Mesodermal cell (in vitro differentiated cells): ENCODE data around the gene C6orf89.

Experiments
- H3K27ac ChIP-seq: 2 replicates; pipeline ENCODE4 v1.7.0; 2013; ENCODE audit warnings: mild to moderate bottlenecking, low read depth, low read length, moderate library complexity; ENCODE audit not compliant: severe bottlenecking
- H3K36me3 ChIP-seq: 2 replicates; pipeline ENCODE4 v1.7.1; 2013; ENCODE audit warnings: mild to moderate bottlenecking, low read length, moderate library complexity; ENCODE audit not compliant: control insufficient read depth, insufficient read depth
- H3K4me1 ChIP-seq: one replicate; pipeline ENCODE4 v1.7.1; 2013; ENCODE audit warnings: mild to moderate bottlenecking, low read length; ENCODE audit not compliant: insufficient read depth, control insufficient read depth, poor library complexity, severe bottlenecking
- H3K4me3 ChIP-seq: 2 replicates; pipeline ENCODE4 v1.7.0; 2013; ENCODE audit warnings: low read length, control low read depth, mild to moderate bottlenecking; ENCODE audit not compliant: insufficient read depth, poor library complexity, severe bottlenecking; ENCODE audit errors: extremely low read depth
- H3K9me3 ChIP-seq: 2 replicates; pipeline ENCODE4 v1.7.1; 2013; ENCODE audit warnings: mild to moderate bottlenecking, low read length, moderate library complexity; ENCODE audit not compliant: control insufficient read depth
- WGBS, 2 experiments: methylation state at CpG; one replicate each; pipeline ENCODE4 v1.1.5; 2013; ENCODE audit warnings: missing lambda C conversion rate in 2 of 2; ENCODE audit not compliant: insufficient coverage in 2 of 2; 5-methylcytosine and 5-hydroxymethylcytosine counted together

Gene C6orf89

DNA sequence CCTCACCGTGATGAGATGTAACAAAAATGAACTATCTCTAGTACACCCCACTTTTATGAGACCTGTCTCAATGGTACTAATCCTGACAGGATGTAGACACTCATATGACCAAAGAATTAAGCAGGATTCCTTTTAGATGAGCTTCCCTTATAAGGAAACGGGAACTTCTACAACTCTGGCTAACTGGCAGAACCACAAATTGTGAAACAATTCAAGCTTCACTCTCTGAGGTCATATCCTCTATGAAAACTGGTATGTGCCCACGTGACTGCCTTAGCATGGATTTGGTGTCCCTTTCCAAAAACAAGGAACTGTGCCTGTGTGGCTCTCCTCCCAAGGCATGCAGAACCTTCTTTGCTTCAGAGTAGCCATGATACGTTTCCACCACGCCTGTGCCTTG is 32.4 kb upstream of the C6orf89 start:
- WGBS, 2 experiments = 96 to 98% methylated on average over 5 of the region's 5 CpGs
- peaks cover 30% of the 10 kb centered on the region for H3K36me3 ChIP-seq
- no peak overlapping the region for H3K4me3 ChIP-seq
- no peaks in the 10 kb centered on the region for H3K9me3 ChIP-seq
- no peak overlapping the region for H3K27ac ChIP-seq
- H3K4me1 ChIP-seq = peaks cover 25% of the 10 kb centered on the region

DNA sequence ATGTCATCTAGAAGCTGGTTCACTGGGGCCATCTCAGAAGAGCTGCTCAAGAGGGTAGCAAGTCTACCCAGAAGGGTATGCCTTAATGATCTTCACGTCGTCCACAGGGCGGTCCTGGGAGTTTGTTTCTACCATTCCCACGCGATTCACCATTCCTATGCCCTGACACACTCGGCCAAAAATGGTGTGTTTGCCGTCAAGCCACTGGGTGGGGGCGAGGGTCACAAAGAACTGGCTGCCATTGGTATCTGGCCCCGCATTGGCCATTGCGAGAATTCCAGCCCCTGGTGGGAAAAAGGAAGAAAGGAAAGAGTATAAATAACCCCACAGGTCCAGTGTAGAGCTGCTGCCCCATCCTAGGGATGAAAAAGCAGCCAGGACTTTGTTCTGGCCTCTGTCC is 30.0 kb upstream of the C6orf89 start:
- no peak overlapping the region for H3K27ac ChIP-seq
- H3K4me3 ChIP-seq = no peak overlapping the region
- peaks cover 16% of the 10 kb centered on the region for H3K4me1 ChIP-seq
- no peaks in the 10 kb centered on the region for H3K9me3 ChIP-seq
- H3K36me3 ChIP-seq = peaks cover 42% of the 10 kb centered on the region
- WGBS, 2 experiments = 94 to 100% methylated on average over 5 to 8 of the region's 10 CpGs

DNA sequence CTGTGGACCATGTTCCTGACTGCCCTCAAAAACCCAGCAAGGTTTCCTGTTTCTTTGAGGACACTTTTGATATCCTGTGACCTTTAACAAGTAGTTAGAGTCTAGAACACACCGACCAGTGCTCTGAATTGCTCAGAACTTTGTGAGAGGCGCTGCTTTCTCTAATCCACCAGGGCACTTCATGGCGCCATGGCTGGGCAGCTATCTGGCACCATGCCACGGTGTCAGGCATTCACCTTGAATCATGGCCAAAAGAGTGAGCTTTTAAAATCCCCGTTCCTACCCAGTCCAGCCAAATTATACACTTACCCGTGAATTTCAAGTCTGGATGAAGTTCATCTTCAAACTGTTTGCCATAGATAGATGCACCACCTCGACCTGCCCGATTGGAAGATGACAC is 29.5 kb upstream of the C6orf89 start:
- 94 to 97% methylated on average over 5 to 8 of the region's 8 CpGs for WGBS, 2 experiments

DNA sequence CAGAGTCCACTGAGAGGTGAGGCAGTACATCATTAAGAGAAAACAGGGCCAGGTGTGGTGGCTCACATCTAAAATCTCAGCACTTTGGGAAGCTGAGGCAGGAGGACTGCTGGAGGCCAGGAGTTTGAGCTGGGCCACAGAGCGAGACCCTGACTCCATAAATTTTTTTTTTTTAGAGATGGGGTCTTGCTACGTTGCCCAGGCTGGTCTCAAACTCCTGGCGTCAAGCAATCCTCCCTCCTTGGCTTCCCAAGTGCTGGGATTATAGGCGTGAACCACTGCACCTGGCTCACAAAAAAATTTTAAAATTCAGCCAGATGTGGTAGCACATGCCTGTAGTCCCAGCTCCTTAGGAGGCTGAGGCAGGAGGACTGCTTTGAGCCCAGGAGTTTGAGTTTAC is 28.4 kb upstream of the C6orf89 start:
- no peaks in the 10 kb centered on the region for H3K9me3 ChIP-seq
- H3K4me1 ChIP-seq = peaks cover 16% of the 10 kb centered on the region
- H3K36me3 ChIP-seq = peaks cover 55% of the 10 kb centered on the region
- no peak overlapping the region for H3K27ac ChIP-seq
- 91 to 97% methylated on average over 4 of the region's 4 CpGs for WGBS, 2 experiments
- H3K4me3 ChIP-seq = no peak overlapping the region

More for the DNA sequence above, 29.5 kb upstream of the C6orf89 start:
- Histone ChIP-seq H3K27ac (no peak overlapping the region), H3K4me1 (peaks cover 16% of the 10 kb centered on the region), H3K4me3 (no peak overlapping the region), H3K36me3 (peaks cover 47% of the 10 kb centered on the region), H3K9me3 (no peaks in the 10 kb centered on the region)

DNA sequence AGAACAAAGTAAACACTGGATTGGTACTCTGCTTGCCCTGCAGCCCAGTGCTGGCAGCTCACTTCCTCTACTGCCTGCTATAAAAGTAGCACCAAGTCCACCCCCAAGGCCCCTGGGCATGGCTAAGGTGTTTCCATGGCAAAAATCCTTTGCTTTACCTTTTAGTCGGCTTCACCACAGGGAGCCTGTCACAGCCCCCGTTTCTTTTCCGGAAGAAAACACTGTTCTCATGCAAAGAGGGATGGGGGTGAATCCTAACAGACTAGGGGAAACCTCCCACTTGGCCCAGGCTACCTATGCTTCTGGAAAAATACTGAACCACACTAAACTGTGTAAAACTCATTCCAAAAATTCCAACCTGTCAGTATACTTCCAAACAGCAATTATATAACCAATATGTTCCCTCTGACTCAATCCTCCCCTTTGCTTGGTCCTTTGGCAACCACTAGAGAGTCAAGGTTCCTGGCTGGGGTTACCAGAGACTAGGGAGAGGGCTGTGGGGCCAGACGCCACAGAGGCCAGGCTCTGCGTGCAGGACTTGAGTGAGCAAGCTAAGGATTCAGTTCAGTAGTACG is 27.3 kb upstream of the C6orf89 start:
- Histone ChIP-seq H3K9me3 (no peaks in the 10 kb centered on the region), H3K4me1 (peaks cover 6% of the 10 kb centered on the region), H3K36me3 (peaks cover 63% of the 10 kb centered on the region), H3K27ac (peak overlapping the region; percentile 10), H3K4me3 (no peak overlapping the region)
- WGBS, 2 experiments = 52 to 75% methylated on average over 6 of the region's 6 CpGs

DNA sequence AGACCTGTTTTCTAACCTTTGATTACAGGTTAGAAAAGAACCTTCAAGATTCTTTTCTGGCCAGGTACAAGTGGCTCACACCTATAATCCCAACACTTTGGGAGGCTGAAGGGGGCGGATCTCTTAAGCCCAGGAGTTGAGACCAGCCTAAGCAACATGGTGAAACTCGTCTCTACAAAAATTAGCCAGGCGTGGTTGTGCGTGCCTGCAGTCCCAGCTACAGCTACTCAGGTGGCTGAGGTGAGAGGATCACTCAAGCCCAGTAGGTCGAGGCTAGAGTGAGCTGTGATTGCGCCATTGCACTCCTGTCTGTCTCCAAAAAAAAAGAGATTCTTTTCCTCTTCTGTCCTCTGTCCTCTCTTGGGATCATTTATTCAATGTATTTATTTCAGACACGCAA is 25.6 kb upstream of the C6orf89 start:
- Histone ChIP-seq H3K36me3 (peaks cover 63% of the 10 kb centered on the region), H3K4me1 (peaks cover 3% of the 10 kb centered on the region), H3K4me3 (no peak overlapping the region), H3K9me3 (no peaks in the 10 kb centered on the region), H3K27ac (no peak overlapping the region)
- WGBS, 2 experiments = 93 to 98% methylated on average over 7 of the region's 7 CpGs

DNA sequence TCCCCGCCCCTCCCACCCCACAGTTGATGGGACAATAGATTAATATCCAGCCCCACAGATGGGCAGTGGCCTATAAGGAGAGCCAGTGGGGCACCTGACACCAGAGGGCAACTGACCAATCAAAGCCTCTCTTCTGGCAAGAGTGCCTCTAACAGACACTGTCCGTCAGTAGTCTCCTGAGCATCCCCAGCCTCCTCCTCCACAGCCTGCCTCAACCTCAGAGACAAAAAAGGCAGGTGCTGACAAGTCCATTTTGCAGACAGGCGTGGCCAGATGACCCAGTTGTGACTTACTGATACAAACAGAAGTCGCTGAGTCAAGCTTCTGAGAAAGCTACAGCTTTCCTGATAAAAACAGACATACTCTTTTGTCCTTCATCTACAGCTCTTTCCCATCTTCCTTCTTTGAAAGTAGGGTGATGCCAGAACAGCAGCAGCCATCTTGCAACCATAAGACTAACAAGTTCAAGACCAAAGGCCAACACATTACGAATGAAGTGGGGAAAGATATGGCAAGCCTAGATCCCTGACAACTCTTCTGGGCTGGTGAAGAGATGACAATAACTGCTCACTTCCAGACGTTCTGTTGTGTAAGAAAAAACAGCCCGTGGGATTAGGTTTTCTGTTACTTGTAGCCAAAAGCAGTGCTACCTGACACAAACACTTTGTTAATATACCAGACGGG is 23.4 kb upstream of the C6orf89 start:
- 92 to 93% methylated on average over 7 of the region's 8 CpGs for WGBS, 2 experiments
- no peak overlapping the region for H3K4me3 ChIP-seq
- H3K36me3 ChIP-seq = peaks cover 72% of the 10 kb centered on the region
- no peak overlapping the region for H3K27ac ChIP-seq
- H3K9me3 ChIP-seq = no peaks in the 10 kb centered on the region
- H3K4me1 ChIP-seq = peaks cover 3% of the 10 kb centered on the region

DNA sequence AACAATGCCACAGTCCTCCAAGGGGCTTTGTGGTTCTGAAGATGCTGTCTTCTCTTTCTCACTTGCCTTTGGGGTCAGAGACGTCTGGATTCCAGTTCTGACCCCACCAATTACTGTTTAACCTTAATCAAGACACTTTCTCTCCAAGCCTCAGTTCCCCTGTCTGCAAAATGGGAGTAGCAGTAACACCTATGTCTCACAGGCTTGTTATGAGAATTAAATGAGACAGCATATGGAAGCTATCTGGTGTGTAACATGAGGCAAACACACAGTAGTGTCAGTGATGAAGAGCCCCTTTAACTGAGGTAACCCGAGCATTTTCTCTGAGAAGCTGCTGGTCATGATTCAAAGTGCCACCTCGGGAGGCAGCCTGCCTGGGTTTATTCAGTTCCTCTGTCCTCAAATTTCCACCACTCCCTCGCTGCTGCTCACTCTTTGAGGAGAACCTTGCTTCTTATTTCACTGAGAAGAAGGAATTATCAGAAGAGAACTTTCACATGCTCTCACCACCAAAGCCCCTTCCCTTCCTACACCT is 22.8 kb upstream of the C6orf89 start:
- Histone ChIP-seq H3K36me3 (peaks cover 77% of the 10 kb centered on the region), H3K4me3 (no peak overlapping the region), H3K4me1 (peaks cover 3% of the 10 kb centered on the region), H3K9me3 (no peaks in the 10 kb centered on the region), H3K27ac (no peak overlapping the region)
- 97 to 100% methylated on average over 2 to 4 of the region's 4 CpGs for WGBS, 2 experiments

DNA sequence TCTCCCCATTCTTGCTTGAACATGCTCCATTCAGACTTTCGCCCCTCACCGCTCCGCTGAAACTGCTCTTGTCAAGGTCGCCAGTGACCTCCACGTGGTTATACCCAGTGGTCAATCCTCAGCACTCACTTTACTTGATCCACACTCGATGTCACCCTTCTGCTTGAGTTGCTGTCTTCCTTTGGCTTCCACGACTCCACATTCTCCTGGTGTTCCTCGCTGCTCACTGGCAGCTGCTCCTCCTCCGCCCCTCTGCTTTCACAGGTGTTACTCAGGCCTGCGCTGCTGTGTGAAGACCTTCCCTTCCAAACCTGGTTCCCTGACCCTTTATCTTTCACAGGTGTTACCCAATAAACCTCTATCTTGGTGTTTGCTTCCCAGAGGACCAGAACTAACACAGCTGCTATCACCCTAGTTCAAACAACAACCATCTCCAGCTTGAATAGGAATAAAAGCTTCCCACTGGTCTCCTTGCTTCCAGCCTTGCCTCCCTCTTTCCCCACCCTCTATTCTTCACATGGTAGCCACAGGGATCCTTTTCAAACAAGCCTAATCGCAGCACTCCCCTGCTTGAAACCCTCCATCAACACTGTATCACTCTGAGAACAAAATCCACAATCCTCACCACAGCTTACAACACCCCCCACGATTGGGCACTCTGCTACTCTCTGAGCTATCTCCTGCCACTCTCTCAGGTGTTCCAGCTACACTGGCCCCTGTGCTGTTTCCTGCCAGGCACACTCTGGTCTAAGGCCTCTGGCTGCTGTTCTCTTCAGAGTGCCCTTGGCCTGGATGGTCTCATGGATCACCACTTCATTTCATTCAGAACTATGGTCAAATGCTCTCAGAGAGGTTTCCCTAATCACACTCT is 21.8 kb upstream of the C6orf89 start:
- Histone ChIP-seq H3K4me3 (no peak overlapping the region), H3K4me1 (no peaks in the 10 kb centered on the region), H3K9me3 (no peaks in the 10 kb centered on the region), H3K27ac (no peak overlapping the region), H3K36me3 (peaks cover 73% of the 10 kb centered on the region)
- WGBS, 2 experiments = 91 to 95% methylated on average over 12 of the region's 12 CpGs

DNA sequence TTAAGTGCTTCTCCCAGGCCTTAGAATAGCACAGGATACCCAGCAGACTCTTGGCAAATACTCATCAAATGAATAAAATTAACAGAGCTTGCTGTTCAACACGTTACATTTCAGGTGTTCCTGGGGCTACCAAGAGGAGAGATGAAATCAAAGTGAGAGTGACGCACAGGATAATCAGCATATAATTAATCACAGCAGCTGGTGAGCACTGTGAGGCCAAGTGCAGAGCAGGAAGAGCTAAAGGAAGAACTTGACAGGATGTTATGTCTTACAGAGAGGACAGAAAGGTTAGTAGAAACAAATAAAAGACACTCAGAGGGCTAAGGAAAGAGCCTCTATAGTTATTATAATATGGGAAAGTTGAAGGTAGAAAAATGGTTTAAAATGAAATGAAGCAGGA is 19.9 kb upstream of the C6orf89 start:
- no peak overlapping the region for H3K4me3 ChIP-seq
- no peaks in the 10 kb centered on the region for H3K4me1 ChIP-seq
- H3K36me3 ChIP-seq = peaks cover 81% of the 10 kb centered on the region
- no peaks in the 10 kb centered on the region for H3K9me3 ChIP-seq
- no peak overlapping the region for H3K27ac ChIP-seq
- WGBS, 2 experiments = 100% methylated on average over 2 of the region's 2 CpGs; no CpG with 5 or more reads in 1 of the 2 experiments
